ENCODE results near the gene ACOT7.

Gene ACOT7

DNA sequence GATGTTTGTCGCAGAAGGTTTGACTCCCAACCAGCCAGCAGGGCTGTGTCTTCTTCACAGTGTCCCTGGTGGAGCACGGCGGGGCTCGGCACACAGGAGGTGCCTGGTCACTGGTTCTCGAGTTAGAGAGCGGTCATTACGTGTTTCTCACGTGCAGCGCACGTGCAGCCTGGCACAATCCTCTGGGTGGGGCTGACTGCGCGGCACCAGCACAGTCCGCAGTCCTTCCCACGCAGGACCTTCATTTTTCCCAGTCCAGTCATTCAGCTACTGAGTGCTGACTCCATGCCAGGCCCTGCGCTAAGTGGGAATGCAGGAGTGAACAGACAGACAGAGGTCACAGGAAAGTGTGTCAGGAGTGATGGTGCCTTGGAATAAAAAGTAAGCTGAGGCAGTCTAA is 86.5 kb downstream of the ACOT7 start:
- FAIRE-seq, result no peak

DNA sequence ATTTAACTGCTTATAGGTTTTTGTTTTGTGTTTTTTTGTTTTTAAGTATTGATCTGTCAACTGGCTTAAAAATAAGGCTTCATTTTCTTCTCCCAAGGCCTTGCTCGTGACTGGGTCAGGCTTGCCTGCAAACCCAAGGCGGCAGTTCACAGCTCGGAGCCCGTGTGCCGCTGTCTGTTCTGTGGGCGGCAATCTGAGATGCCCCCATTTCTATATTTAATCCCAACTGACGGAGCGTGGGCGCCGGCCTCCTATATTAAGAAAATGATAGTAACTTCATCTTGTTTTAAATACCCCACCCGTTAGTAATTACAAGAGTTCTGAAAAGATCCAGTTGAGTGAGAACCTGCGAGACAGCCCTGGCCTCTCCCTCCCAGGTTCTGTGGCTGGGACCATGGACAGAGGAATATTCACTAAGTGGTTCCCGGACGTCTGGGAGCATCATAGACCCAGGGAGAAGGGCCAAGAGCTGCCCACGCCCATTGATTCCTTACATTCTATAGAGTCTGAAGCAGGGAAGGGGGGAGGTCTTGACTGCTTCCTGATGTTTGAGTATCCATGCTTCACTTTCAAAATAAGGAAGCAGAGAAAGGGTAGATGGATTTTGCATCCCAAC is 90.1 kb downstream of the ACOT7 start:
- no peak for FAIRE-seq

DNA sequence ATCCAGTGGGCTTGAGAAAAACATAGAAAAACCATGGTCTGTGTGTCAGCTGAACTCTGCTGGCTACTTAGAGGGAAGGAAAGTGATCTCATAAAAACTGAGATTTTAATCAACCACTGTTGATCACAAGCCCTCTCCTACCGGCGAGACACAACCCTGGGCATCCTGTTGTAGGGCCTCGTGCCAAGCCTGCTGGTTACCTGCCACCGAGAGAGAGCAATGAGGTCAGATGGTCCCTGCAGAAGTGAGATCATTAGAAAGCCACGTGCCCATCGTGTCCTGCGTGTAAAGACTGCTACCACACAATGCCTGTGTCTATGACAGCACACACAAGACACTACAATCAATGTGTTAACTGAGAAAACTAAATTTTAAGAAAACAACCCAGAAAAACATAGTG is 91.0 kb downstream of the ACOT7 start:
- FAIRE-seq, result no peak

DNA sequence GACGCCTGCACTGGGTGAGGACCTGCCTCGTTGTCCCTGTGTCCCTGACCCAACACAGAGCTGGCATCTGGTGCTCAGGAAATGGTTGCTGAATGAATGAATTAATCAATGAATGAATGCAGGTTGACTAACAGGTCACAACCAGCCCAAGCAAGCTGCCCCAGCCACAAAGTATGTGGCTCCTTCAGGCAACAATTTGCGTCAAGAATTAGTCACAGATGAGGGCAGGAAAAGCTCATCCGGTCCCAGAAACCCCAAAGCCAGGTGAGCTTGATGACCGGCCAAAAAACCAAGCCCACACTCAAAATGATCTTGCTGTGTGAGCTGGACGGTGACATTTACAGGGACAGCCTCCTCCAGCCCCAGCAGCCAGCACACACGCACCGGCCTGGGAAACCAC is 92.0 kb downstream of the ACOT7 start:
- no peak for FAIRE-seq

DNA sequence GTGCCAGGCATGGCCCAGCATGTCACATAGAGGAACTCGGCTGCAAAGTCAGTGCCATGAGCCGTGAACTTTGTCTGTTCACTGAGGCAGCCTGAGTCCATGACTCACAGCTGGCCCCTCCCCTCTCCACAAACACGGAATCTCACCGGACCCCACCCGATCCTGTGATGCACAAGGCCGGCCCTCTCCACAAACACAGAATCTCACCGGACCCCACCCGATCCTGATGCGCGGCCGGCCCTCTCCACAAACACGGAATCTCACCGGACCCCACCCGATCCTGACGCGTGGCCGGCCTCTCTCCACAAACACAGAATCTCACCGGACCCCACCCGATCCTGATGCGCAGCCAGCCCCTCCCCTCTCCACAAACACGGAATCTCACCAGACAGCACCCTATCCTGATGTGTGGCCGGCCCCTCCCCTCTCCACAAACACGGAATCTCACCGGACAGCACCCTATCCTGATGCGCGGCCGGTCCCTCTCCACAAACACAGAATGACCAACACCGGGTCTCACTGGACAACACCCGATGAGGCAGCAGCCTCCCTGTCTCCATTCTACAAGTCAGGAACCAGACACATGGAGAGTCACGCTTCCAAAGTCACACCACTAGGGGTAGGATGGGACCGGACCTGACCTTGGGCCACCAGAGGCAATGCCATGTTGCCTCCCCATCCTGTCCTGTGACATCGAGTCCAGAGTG is 93.1 kb downstream of the ACOT7 start:
- no peak for FAIRE-seq

DNA sequence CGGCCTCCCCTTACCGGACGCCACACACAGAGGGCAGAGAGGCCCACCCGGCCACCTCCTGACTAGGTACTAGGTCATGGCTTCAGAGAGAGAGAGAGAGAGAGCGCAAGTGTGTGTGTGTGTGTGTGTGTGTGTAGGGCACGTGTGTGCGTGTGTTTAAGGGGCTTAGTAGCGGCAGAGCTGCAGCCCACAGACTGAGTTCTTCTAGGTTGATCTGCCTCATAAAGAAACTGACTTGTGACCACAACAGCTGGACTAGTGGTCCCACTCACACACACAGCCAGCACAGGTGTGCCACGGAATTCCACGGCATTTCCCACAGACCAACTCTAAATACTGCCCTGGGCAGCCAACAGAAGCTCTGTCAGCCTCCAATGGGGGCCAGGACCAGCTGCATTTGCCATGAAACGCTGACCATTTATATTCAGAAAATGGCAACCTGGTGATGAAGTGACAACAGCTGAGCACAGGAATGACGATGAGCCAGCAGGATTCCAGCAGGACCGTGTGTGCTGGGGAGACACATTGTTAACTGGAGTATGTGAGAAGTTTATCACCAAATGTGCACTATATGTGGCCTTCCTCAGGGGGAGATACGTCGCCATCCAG is 93.9 kb downstream of the ACOT7 start:
- no peak for FAIRE-seq

DNA sequence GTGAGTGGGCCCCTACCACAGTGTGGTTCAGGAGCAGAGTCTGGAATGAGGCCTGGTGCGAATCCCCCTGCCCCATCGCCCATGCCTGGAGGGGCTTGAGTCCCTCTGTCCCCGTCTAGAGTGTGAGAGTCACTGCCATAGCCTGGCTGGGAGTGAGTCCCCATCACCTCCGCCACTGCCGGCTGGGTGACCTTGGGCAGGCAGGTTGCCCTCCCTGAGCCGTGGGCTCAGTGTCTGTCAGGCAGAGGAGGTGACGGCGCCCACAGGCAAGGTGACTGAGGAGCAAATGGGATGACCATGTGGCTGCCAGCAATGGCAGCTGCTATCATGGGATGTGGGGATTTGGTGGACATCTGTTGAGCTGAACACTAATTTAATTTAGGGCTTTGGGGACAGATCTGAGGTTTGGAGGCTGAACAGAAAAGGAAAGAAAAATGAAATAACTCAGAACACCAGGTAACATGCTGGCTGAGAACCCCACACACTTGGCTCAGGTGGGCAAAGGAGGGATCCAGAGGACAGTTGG is 94.6 kb downstream of the ACOT7 start:
- no peak for FAIRE-seq

DNA sequence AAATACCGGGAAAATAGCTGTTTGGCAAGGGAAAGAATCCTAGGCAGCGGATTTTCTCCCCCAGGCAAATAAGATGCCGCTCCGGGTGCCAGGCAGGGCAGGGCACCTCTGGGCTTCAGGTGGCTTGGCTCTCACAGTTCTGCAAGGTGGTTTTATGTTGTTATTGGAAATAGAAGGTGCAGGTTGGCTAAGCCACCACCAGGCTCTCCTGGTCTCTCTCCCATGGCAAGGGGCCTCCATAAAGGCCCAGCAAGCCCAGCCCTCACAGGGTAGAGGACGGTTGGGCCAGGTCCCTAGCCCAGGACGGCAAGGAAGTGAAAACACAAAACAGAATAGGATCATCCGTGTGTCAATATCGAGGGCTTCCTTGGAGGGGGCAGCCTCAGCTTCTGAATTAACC is 95.0 kb downstream of the ACOT7 start:
- no peak for FAIRE-seq

DNA sequence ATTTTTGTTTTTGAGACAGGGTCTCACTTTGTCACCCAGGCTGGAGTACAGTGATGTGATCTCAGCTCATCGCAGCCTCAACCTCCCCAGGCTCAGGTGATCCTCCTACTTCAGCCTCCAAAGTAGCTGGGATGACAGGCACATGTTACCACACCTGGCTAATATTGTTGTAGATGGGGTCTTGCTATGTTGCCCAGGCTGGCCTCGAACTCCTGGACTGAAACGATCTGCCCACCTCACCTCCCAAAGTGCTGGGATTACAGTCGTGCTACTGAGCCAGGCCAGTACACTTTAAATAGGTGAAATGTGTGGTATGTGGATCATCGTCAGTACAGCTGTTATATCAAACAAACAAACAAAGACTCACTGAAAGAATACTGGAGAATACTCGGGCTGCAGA is 97.7 kb downstream of the ACOT7 start:
- no peak for FAIRE-seq

DNA sequence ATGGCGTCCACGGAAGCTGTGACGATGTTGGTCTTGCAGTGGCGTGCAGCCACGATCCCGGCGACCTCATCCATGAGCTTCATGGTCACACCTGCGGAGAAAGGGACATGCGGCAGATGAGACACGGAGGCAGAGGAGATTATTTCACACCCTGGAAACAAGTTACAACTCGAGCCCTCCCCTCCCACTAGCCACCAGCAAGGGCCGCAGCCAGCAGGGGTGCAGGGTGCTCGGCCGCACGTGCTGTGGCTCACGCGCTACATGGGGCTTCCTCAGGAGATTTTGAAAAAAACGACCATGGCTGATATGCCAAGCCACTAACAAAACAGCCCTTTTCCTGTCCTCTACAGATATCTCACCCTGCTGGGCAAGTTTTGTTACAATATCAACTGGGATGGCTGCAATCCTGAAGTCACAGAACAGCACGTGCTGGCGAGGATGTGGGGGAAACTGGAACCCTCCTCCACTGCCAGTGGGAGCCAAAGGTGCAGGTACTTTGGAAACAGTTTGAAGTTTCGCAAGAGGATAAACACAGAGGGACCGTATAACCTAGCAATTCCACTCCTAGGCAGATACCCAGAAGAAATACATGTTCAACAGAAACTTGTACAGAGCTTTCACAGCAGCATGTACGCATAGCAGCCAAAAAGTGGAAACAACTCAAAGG is 98.5 kb downstream of the ACOT7 start:
- no peak for FAIRE-seq

DNA sequence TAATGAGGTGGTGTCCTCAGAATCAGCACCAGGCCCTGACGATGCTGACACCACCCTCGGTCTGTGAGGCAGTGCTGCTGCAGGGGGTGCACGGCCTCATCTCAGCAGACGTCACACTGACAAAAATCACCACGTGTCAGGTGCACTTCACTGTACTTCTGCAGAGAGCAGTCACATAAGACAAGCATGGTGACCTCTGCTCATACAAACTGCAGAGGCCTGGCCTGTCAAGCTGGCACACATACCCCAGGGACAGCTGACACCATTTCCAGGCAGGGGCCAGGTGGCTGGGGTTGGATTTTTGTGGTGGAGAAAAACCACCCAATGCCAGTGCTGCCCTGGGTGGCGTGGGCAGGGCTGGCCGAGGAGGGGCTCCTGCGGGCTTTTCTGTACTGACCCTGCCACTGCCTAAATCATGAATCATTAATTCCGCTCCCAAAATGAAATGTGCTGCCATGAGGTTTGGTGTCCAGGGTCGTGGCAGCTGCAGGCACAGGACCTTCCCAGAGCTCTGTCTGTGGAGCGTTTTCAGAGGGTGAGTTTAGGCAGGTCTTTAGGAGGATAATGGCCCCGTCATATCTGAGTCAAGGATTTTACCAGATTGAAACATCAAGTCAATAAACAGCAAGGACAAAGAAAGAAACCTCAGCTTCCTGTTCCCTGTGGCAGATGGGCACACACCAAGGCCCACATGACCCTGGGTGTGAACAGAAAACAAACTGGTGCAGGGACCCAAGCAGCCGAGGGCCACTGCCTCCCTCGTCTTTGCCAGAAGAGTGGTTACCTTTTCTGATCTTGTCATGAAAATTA is 99.3 kb downstream of the ACOT7 start:
- no peak for FAIRE-seq

DNA sequence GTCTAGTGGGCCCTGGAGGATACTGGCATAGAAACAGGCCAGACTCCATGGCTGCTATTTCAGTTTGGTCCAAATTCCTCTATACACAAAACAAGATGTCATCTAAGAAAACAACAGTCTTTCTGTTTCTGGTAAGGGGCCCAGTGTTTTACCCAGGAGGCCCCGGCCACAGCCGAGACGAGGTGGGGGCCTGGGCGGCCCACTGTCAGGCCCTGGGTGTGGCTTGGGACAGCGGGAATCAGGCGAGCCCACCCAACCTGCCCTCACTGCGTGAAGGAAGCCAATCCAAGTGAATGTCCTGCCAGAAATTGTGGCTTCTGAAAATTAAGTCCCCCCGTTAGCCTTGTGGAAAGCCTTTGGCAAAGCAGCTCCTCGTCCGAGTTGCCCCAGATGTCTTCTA is 101.5 kb downstream of the ACOT7 start:
- FAIRE-seq, result no peak

DNA sequence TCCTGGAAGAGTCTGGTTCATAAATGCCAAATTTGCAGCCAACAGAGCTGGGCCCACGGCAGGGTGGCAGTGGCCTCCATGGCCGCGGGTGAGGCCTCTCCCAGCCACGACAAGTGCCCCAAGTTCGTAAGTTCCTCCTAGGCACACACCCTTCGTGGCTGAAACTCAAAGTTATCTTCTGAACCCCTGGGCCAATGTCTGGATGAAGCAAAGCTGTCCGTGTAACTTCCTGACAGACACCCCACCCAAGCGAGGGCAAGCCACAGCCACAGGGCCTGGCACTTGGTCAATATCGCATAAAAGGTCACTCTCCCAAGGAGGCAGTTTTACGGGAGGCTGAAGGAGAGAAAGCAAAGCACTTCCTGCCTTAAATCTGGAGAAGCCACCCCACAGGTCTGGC is 104.9 kb downstream of the ACOT7 start:
- no peak for FAIRE-seq

DNA sequence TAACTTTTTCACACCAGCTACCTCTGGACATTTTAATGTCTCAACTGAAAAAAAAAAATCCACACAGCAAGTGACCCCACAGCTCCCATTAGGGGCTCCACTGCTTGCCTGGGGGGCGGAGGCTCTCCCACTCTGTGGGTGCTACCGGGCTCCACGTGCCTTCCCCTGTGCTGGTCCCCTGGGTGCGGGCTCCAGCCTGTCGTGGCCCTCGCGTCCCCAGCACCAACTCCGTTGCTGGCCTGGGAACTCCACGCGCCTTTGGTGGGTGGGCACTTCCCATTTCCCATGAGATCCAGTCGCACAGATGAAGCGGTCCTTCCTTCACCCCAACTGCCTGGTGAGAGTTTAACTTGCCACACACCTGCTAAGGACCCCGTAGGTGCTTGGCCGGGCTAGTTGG is 105.5 kb downstream of the ACOT7 start:
- FAIRE-seq, result no peak

DNA sequence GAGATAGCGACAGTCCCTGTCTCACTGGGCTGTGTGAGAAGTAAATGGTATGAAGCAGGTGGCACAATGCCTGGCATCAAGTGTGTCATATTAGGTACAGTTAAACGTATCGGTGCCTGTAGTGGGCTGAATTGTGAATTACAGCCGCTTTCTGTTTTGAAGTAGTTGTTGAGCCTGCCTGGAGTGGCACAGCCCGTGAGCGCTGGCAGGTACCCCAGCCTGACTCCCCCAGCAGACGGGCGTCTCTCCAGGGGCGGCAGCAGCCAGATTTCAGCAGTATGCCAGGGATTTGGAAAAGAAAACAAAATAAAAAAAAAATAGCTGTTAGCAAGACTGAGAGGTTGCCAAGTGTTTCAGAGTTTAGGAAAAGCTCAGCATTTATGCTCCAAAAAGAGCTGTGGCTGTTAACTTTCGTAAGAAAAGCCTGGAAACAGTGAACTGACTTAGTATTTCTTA is 106.1 kb downstream of the ACOT7 start:
- no peak for FAIRE-seq

DNA sequence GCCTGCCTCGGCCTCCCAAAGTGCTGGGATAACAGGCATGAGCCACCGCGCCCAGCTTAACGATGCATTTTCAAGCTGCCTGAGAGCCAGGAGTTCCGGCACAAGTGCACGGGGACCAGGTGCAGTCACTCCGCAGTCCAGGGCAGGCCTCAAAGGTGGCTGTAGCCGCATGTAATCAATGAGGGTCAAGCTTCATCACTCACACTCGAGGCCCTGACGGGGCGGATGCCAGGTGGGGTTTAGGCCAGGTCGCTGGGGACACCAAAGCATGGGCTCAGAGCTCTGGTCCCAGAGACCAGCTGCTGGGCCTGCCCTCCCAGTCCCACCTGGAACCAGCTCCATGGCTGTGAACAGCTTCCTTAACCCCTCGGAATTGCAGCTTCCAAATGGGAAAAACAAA is 106.5 kb downstream of the ACOT7 start:
- FAIRE-seq, result no peak

DNA sequence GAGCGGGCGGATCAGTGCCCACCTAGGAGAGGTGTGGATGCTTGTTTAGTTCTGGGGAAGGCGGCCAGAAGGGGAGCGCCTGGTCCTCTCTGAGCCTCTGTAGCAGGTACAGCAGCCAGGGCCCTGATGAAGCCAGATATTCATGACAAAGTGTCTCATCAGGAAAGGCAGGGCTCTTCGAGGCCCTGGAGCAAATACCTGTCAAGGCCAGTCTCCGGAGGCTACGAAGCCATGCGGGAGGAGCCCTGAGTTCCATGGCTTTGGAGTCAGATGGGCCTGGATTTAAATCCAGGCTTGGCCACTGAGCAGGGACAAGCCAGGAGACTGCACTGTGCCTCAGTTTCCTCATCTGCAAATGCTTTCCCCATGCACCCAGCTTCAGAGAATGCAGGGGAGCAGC is 107.3 kb downstream of the ACOT7 start:
- FAIRE-seq, result no peak

DNA sequence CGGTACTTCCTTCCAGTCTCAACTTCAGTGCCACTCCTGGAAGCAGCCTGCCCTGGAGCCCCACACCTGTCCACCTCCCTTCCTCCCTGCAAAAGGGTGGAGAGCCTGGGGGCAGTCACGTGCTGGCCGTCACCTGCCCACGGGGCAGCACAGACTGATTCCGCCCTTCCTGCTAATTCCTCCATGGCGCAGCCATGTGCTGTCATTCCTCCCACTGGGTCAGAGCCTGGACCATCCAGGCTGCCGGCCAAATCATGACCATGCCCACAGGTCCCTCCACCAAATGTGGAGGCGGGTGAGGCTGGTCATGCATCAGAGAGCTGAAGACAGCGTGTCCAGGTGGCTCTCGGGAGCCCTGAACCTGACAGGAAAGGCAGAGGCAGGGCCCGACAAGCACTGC is 108.2 kb downstream of the ACOT7 start:
- FAIRE-seq, result no peak

DNA sequence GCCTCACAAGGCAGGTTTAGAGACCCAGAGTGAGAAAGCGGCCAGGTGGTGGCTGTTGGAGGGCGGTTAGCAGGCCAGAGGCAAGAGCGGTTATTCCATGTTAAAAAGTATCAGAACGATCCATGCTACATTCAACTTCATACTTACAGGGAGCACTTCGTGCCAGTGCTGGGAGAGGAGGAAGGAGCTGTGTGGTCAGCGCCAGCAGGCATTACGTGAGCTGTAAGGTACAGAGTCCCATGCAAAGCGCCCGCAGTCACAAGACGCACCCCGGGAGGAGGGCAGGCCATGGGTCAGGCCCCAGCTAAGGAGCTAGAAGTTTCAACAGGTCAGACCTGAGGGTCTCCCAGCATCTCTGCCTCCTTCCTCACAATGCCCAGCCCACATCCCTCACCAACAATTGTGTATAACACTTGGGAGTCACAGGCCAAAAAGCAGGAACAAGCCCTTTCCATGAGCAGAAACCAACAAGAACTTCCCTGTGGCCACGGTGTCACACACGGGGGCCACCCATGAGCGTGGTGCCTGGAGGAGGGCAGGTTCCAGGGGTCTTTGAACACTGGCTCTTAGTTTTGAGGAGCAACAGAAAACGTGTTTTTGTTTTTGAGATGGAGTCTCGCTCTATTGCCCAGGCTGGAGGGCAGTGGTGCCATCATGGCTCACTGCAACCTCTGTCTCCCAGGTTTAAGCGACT is 110.8 kb downstream of the ACOT7 start:
- no peak for FAIRE-seq

DNA sequence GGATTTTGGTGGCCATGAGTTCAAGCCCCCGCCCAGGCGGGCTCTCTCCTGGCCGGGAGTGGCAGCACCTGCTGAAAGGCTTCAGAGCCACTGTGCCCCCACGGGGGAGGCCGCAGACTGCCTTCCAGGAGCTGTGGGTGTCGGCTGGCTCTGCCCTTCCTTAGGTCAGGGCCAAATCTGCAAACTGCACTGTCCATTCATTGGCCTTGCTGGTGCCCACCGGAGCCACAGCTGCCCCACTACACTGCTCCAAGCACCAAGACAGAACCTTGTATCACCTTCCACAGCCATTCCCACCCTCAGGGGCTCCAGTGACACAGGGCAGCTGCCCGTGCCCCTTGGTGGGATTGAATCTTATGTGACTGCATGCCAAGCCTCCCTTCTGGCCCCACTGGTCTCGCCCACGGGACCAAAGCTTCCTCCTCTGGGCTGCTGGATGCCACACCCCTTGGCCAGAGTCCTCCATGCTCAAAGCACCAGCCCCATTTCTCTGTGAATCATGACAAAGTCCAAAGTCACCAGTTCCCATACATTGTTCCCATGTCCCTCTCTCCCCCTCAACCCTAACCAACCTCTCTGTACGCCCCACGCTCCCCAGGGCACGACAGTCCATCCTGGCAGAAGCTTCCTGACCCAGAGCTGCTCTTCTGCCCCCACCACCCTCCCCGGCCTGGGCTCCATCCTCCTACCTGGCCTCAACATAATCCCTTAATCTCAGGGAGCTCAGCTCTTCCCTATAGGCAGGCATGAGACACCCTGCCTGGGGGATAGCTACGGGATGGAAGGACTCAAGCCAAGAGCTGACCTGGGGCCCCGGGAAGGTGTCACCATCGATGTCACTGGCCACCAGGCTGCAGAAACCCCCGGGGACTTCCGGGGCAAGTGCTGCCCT is 111.8 kb downstream of the ACOT7 start:
- FAIRE-seq, result no peak
